HG03280 (cell line): ENCODE results near the gene INPP5J.
A peak's percentile ranks its signal among the peaks of the same experiment; 100 is the strongest.
"Not testable (repeated sequence)": the region's sequence is repeated elsewhere in the genome, so short reads cannot be mapped to it uniquely, and the experiment has no call there.

ENCODE experiments used
- ATAC-seq: cut with Tn5 transposase; IDR thresholded peaks from one replicate; pipeline ENCODE4 v1.9.1; 2021; ENCODE audit warnings: mild to moderate bottlenecking, moderate library complexity; ENCODE audit not compliant: unreplicated experiment

Gene INPP5J

GRCh38 chr22:31144223-31144622, 21.5 kb downstream of the INPP5J start:
- no peak for ATAC-seq

- no peak for ATAC-seq
Observed at GRCh38 chr22:31148488-31148887, 25.7 kb downstream of the INPP5J start.

- no peak for ATAC-seq
Observed at GRCh38 chr22:31148953-31149627, 26.3 kb downstream of the INPP5J start.

GRCh38 chr22:31150615-31151014, 27.8 kb downstream of the INPP5J start:
- no peak for ATAC-seq

GRCh38 chr22:31151872-31152271, 29.1 kb downstream of the INPP5J start:
- ATAC-seq, result no peak

GRCh38 chr22:31153357-31153756, 30.6 kb downstream of the INPP5J start:
- no peak for ATAC-seq

- ATAC-seq, result no peak
Observed at GRCh38 chr22:31154975-31155374, 32.2 kb downstream of the INPP5J start.

GRCh38 chr22:31155422-31155821, 32.7 kb downstream of the INPP5J start:
- no peak for ATAC-seq

GRCh38 chr22:31160328-31160978, 37.7 kb downstream of the INPP5J start:
- peak; percentile 38 for ATAC-seq

GRCh38 chr22:31161386-31161785, 38.6 kb downstream of the INPP5J start:
- no peak for ATAC-seq

- ATAC-seq, result no peak
Observed at GRCh38 chr22:31162015-31162765, 39.4 kb downstream of the INPP5J start.

GRCh38 chr22:31170971-31171370, 48.2 kb downstream of the INPP5J start:
- no peak for ATAC-seq

- ATAC-seq, result not testable (repeated sequence)
Observed at GRCh38 chr22:31171734-31172133, 49.0 kb downstream of the INPP5J start.

- no peak for ATAC-seq
Observed at GRCh38 chr22:31173386-31174145, 50.8 kb downstream of the INPP5J start.

GRCh38 chr22:31176923-31177322, 54.2 kb downstream of the INPP5J start:
- no peak for ATAC-seq

- ATAC-seq, result no peak
Observed at GRCh38 chr22:31177420-31178162, 54.8 kb downstream of the INPP5J start.

GRCh38 chr22:31178859-31179258, 56.1 kb downstream of the INPP5J start:
- no peak for ATAC-seq

- ATAC-seq, result no peak
Observed at GRCh38 chr22:31179345-31179744, 56.6 kb downstream of the INPP5J start.

GRCh38 chr22:31184015-31184414, 61.2 kb downstream of the INPP5J start:
- no peak for ATAC-seq
